ENCODE data around the gene JPH3.

DNA sequence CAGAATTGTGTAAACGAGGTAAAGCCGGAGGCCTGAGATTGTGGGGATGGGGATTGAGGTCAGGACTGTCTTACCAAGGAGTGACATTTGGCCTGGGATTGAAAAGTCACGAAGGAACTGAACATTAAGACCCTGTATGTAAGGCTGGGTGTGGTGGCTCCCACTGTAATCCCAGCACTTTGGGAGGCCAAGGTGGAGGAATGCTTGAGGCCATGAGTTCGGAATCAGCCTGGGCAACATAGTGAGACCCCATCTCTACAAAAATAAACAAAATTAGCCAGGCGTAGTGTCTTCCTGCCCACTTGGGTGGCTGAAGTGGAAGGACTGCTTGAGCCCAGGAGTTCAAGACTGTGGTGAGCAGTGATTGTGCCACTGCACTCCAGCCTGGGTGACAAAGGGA lies 75.5 kb downstream of the JPH3 start:
- TF ChIP-seq, protein P1, sequence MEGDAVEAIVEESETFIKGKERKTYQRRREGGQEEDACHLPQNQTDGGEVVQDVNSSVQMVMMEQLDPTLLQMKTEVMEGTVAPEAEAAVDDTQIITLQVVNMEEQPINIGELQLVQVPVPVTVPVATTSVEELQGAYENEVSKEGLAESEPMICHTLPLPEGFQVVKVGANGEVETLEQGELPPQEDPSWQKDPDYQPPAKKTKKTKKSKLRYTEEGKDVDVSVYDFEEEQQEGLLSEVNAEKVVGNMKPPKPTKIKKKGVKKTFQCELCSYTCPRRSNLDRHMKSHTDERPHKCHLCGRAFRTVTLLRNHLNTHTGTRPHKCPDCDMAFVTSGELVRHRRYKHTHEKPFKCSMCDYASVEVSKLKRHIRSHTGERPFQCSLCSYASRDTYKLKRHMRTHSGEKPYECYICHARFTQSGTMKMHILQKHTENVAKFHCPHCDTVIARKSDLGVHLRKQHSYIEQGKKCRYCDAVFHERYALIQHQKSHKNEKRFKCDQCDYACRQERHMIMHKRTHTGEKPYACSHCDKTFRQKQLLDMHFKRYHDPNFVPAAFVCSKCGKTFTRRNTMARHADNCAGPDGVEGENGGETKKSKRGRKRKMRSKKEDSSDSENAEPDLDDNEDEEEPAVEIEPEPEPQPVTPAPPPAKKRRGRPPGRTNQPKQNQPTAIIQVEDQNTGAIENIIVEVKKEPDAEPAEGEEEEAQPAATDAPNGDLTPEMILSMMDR (conservative IDR thresholded peaks at IDR 0.05): no peak
- TF ChIP-seq ZFX (IDR thresholded peaks at IDR 0.05): no peak

Data from C4-2B (cell line).